HFF-Myc (cell line): Measurements from ENCODE around the gene TSPOAP1.

ENCODE experiments used
- DNase-seq: peaks from one replicate; pipeline ENCODE4 v3.0.0-alpha.2; 2011; ENCODE audit warnings: low read depth; ENCODE audit errors: extremely low read depth
- H3K4me3 ChIP-seq: replicated peaks from 2 replicates; pipeline ENCODE4 v1.5.1; 2011; ENCODE audit warnings: low read depth, mild to moderate bottlenecking, control low read depth, low read length
- CTCF ChIP-seq: IDR thresholded peaks from 2 replicates; pipeline ENCODE4 v1.5.1; 2012; ENCODE audit warnings: mild to moderate bottlenecking, low read depth, low read length, control low read depth; ENCODE audit errors: missing control alignments

The TSPOAP1 gene

GRCh38 chr17:58323366-58324055 is 5.1 kb downstream of the TSPOAP1 start:
- no peak for DNase-seq
- peak overlapping the region; percentile 41; the same call in 1 of the 2 replicates for H3K4me3 ChIP-seq
- TF ChIP-seq CTCF = no peak

- TF ChIP-seq CTCF = no peak
- no peak overlapping the region for H3K4me3 ChIP-seq
- DNase-seq = no peak
Measured at GRCh38 chr17:58322581-58323185, 5.9 kb downstream of the TSPOAP1 start.

GRCh38 chr17:58321571-58322525 is 6.7 kb downstream of the TSPOAP1 start:
- no peak overlapping the region for H3K4me3 ChIP-seq
- no peak for TF ChIP-seq CTCF
- no peak for DNase-seq

- no peak for TF ChIP-seq CTCF
- DNase-seq = no peak
- no peak overlapping the region for H3K4me3 ChIP-seq
Measured at GRCh38 chr17:58320570-58321323, 7.8 kb downstream of the TSPOAP1 start.

GRCh38 chr17:58320163-58320558 is 8.4 kb downstream of the TSPOAP1 start:
- no peak overlapping the region for H3K4me3 ChIP-seq
- DNase-seq = no peak
- no peak for TF ChIP-seq CTCF
